Esophagus squamous epithelium (tissue), 5 donors: Measurements from ENCODE around the gene DNM3. TPM values are rescaled to one million over a fixed set of nuclear protein-coding genes. Genes with fewer than 3 reads are reported as not detected.

Experiments used
- DNase-seq: peaks from one replicate; lab custom pipeline; 2025; lab: John Stamatoyannopoulos, UW
- H3K27ac ChIP-seq, 4 donors: fragments of 200-600 bp; sonication (generic); one replicate each; pipeline ENCODE4 v1.5.1; 2016 to 2019; ENCODE audit warnings: mild to moderate bottlenecking in 1 of 4
- H3K27me3 ChIP-seq, 4 donors: fragments of 200-600 bp; sonication (generic); 1 replicate in 3 of 4; 2 replicates in 1 of 4; pipeline versions ENCODE4 v1.5.1 to v1.6.0; 2017 to 2021; ENCODE audit warnings: antibody characterized with exemption in 1 of 4
- H3K36me3 ChIP-seq, 3 donors: fragments of 200-600 bp; sonication (generic); one replicate each; pipeline ENCODE4 v1.5.1; 2016 to 2019
- H3K4me1 ChIP-seq, 3 donors: fragments of 200-600 bp; sonication (generic); one replicate each; pipeline ENCODE4 v1.5.1; 2017 to 2019
- H3K4me3 ChIP-seq, 4 donors: fragments of 200-600 bp; sonication (generic); 1 replicate in 3 of 4; 2 replicates in 1 of 4; pipeline ENCODE4 v1.5.1; 2016 to 2019; ENCODE audit warnings: mild to moderate bottlenecking in 2 of 4, moderate library complexity in 1 of 4
- H3K9me3 ChIP-seq, 3 donors: fragments of 200-600 bp; sonication (generic); one replicate each; pipeline ENCODE4 v1.5.1; 2016 to 2019
- CTCF ChIP-seq, 6 experiments: fragments of 450-650 bp in 4 of 6; fragments of 200-600 bp in 2 of 6; sonication (generic) in 2 of 6; IDR thresholded peaks; one replicate each; pipeline ENCODE4 v1.5.1; 2016 to 2019; ENCODE audit warnings: antibody characterized with exemption in 6 of 6, mild to moderate bottlenecking in 4 of 6, moderate library complexity in 4 of 6
- POLR2A ChIP-seq, 4 donors: fragments of 450-650 bp; IDR thresholded peaks; one replicate each; pipeline ENCODE4 v1.6.1; 2017; ENCODE audit warnings: antibody characterized with exemption in 4 of 4, mild to moderate bottlenecking in 4 of 4, moderate library complexity in 3 of 4
- WGBS, 2 donors: methylation state at CpG; one replicate each; pipeline ENCODE4 v1.1.5; 2018; 5-methylcytosine and 5-hydroxymethylcytosine counted together
- intact Hi-C: fragments of 100-400 bp; cut with DNase I; formaldehyde crosslinking; loops from one replicate; pipeline ENCODE4 v1.15.0; 2022
- total RNA-seq, 4 donors: library from RNA; depleted of rRNA; stranded (reverse); fragments of >200 nt; gene quantifications; one replicate each; pipeline ENCODE4 v1.1.0, GENCODE V29; 2016
- donor health status: DM: yes; HTN: yes; CAD: no.

Gene DNM3
- total RNA-seq, 4 donors from 2014 or later = 0.91 to 3.2 (median 1.8) TPM

- H3K36me3 ChIP-seq = no peaks in the 10 kb centered on the region
- peak overlapping the region in 2 of 4 donors; percentile 45 to 76 for H3K27ac ChIP-seq
- no peak for DNase-seq
- 55 to 57% methylated on average over 6 of the region's 6 CpGs for WGBS, 2 donors
- H3K27me3 ChIP-seq = no peaks in the 10 kb centered on the region
- H3K4me1 ChIP-seq = peaks cover 7 to 44% (median 25%) of the 10 kb centered on the region in 3 donors
- H3K4me3 ChIP-seq = no peak overlapping the region
- intact Hi-C loops = no loop called here
- TF ChIP-seq CTCF (IDR thresholded peaks at IDR 0.05) = no peak
- no peak for TF ChIP-seq POLR2A (IDR thresholded peaks at IDR 0.05)
- no peaks in the 10 kb centered on the region for H3K9me3 ChIP-seq
Observed at GRCh38 chr1:172320733-172321132, 479.4 kb downstream of the DNM3 start.

GRCh38 chr1:172321451-172321850, 480.2 kb downstream of the DNM3 start:
- TF ChIP-seq CTCF (IDR thresholded peaks at IDR 0.05) = no peak
- no peak for TF ChIP-seq POLR2A (IDR thresholded peaks at IDR 0.05)
- intact Hi-C loops = no loop called here
- H3K4me3 ChIP-seq = no peak overlapping the region
- no peaks in the 10 kb centered on the region for H3K9me3 ChIP-seq
- H3K27me3 ChIP-seq = no peaks in the 10 kb centered on the region
- peaks cover 7 to 46% (median 25%) of the 10 kb centered on the region in 3 donors for H3K4me1 ChIP-seq
- DNase-seq = no peak
- H3K36me3 ChIP-seq = no peaks in the 10 kb centered on the region
- H3K27ac ChIP-seq = peak overlapping the region; percentile 45 to 76 (median 63)
- WGBS, 2 donors = 51 to 59% methylated on average over 4 of the region's 4 CpGs

GRCh38 chr1:172322219-172323061, 481.1 kb downstream of the DNM3 start:
- no peak for TF ChIP-seq CTCF (IDR thresholded peaks at IDR 0.05)
- no peak for TF ChIP-seq POLR2A (IDR thresholded peaks at IDR 0.05)
- peak overlapping the region; percentile 51 to 84 (median 76) for H3K27ac ChIP-seq
- intact Hi-C loops = no loop called here
- H3K4me1 ChIP-seq = peaks cover 7 to 46% (median 25%) of the 10 kb centered on the region in 3 donors
- H3K4me3 ChIP-seq = peak overlapping the region in 2 of 4 donors; percentile 10 to 42
- H3K9me3 ChIP-seq = no peaks in the 10 kb centered on the region
- no peaks in the 10 kb centered on the region for H3K36me3 ChIP-seq
- no peaks in the 10 kb centered on the region for H3K27me3 ChIP-seq
- 18 to 22% methylated on average over 13 of the region's 13 CpGs for WGBS, 2 donors
- no peak for DNase-seq

GRCh38 chr1:172323686-172324085, 482.4 kb downstream of the DNM3 start:
- no peak for DNase-seq
- no peaks in the 10 kb centered on the region for H3K27me3 ChIP-seq
- TF ChIP-seq POLR2A (IDR thresholded peaks at IDR 0.05) = no peak
- TF ChIP-seq CTCF (IDR thresholded peaks at IDR 0.05) = no peak
- no peaks in the 10 kb centered on the region for H3K9me3 ChIP-seq
- 45 to 59% methylated on average over 1 of the region's 1 CpG for WGBS, 2 donors
- H3K27ac ChIP-seq = peak overlapping the region in 1 of 4 donors; percentile 75
- no peak overlapping the region for H3K4me3 ChIP-seq
- intact Hi-C loops = no loop called here
- no peaks in the 10 kb centered on the region for H3K36me3 ChIP-seq
- peaks cover 7 to 46% (median 25%) of the 10 kb centered on the region in 3 donors for H3K4me1 ChIP-seq

GRCh38 chr1:172324086-172324485, 482.8 kb downstream of the DNM3 start:
- H3K4me3 ChIP-seq = no peak overlapping the region
- H3K27me3 ChIP-seq = no peaks in the 10 kb centered on the region
- H3K27ac ChIP-seq = peak overlapping the region in 1 of 4 donors; percentile 75
- H3K36me3 ChIP-seq = no peaks in the 10 kb centered on the region
- WGBS, 2 donors = 68 to 77% methylated on average over 5 of the region's 5 CpGs
- peaks cover 7 to 46% (median 25%) of the 10 kb centered on the region in 3 donors for H3K4me1 ChIP-seq
- no peaks in the 10 kb centered on the region for H3K9me3 ChIP-seq
- TF ChIP-seq POLR2A (IDR thresholded peaks at IDR 0.05) = no peak
- no peak for TF ChIP-seq CTCF (IDR thresholded peaks at IDR 0.05)
- intact Hi-C loops = no loop called here
- no peak for DNase-seq
